ENCODE measurements around the gene TRPM3.

TRPM3 gene

DNA sequence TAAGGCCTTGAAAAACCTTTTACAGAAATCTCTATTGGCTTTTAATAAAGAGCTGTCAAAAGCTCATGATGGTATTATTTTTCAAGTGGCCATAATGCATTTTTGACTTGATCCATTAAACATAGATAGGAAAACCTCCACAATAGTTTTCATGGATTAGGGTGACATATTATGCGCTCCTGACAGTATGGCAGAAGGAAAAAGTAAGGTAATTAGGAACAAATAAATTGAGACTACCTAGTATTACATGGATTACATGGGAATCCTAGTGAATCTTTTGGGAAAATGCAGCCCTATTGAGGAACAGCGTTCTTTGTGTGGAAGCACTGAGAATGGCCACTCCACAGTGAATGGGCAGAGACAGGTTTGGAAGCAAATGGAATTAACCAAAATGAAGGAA is 171.2 kb downstream of the TRPM3 start:
- no peak for DNase-seq (ENCODE audit: low read depth in 2 of 2, low spot score in 1 of 2)

DNA sequence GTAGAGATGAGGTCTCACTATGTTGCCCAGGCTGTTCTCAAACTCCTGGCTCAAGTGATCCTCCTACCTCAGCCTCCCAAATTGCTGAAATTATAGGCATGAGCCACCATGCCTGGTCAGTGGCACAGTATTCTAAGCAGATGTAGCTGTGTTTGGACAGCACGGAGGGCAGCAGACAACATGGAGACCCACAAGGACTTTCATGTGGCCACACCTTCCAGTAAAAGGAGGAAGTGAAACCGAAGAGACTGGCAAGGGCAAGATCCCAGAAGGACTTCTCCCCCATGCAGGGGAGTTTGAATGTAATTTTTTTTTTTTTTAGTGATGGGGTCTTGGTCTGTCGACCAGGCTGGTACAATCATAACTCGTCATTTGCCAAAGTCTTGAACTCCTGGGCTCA is 172.2 kb downstream of the TRPM3 start:
- no peak for DNase-seq (ENCODE audit: low read depth in 2 of 2, low spot score in 1 of 2)

DNA sequence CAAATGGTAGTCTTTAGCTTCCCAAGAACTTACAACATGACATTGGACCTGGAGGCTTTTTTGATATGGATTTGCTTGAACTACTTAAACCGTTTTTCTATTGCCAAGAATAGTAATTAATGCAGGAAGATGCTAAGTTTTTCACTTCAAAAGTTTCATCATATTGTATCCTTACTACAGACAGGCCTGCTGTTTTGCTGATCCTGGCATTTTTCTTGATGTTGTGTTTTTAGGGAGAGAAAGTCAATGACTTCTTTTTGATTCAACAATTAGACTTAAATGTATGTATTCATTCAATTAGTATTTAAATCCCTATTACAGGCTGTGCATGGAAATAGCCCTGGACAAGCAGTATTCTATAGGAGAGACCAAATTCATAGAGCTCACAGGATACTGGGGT is 172.7 kb downstream of the TRPM3 start:
- DNase-seq (ENCODE audit: low read depth in 2 of 2, low spot score in 1 of 2) = no peak

DNA sequence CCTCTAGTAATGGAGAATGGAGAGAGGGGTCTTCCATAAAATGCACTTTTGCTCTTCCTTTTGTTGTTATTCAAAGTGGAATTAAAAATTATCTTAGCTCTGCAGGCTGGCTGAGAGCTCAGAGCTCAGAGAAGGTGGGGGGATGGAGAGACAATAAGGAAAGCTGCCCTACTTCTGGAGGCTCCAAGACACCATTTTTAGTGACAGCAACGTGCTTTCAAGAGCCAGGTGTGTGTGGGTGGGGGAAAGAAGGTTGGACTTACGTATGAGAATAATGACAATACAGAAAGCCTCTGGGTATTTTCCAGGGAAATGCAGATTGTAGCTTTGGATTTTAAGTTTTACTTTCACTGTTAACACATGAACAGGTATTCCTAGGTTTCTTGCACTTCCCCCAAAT is 173.9 kb downstream of the TRPM3 start:
- DNase-seq (ENCODE audit: low read depth in 2 of 2, low spot score in 1 of 2) = no peak

DNA sequence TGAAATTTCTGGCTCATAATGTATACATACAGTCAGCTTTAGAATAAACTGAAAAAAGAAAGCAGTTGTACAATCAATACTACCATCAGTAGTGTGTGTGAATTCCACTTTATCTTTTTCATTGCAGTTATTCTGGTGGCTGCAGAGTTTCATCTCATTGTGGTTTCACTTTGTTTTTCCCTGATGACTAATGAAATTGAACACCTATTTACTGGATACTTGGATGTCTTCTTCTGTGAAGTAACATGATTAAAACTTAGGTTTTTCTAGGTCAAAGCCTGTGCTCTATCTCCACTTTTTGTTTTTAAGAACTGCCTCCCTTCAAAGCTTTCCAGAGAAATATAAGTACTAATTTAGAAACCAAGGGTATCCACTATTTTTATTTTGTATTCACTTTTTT is 174.3 kb downstream of the TRPM3 start:
- no peak for DNase-seq (ENCODE audit: low read depth in 2 of 2, low spot score in 1 of 2)

DNA sequence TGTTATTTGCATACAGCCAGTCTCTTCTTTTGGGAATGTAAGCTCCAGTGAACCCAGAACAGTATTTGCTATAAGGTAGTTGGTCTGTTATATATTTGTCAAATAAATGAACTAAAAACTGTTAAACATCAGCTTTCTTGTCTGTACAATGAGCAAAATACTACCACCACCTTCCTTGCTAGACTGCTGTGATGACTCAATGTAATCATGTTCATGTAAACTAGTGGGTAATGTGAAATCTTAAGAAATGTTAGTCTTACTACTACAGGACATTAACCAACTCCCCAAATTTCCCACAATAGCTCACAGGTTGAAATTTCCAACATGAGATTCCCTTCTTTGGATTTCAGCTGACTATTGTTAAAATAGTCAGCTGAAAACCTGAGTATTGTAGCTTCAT is 176.1 kb downstream of the TRPM3 start:
- no peak for DNase-seq (ENCODE audit: low read depth in 2 of 2, low spot score in 1 of 2)

DNA sequence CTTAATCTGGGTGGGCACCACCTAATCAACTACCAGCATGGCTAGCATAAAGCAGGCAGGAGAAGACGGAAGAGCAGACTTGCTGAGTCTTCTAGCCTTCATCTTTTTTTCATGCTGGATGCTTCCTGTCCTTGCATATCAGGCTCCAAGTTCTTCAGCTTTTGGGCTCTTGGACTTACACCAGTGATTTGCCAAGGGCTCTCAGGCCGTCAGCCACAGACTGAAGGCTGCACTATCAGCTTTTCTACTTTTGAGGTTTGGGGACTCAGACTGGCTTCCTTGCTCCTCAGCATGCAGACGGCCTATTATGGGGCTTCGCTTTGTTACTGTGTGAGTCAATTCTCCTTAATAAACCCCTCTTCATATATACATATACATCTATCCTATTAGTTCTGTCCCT is 180.2 kb downstream of the TRPM3 start:
- DNase-seq (ENCODE audit: low read depth in 2 of 2, low spot score in 1 of 2) = no peak

DNA sequence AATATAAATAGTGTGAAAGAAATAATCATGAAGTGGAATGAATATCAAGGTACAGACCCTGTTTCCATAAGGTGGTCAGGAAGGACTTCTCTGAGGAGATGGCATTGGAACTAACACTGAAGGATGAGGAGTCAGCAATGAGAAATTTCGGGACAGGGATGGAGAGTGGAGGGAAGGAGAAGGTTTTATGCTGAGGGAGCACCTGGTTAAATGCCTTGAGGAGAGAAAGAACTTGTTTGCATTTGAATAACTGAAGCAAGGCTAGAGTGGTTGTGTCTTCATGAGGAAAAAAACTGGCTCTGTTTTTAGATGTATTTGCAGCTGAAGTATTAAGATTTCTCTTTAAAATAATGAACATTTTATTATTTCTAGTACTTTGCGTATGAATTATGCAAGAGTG is 180.8 kb downstream of the TRPM3 start:
- no peak for DNase-seq (ENCODE audit: low read depth in 2 of 2, low spot score in 1 of 2)

DNA sequence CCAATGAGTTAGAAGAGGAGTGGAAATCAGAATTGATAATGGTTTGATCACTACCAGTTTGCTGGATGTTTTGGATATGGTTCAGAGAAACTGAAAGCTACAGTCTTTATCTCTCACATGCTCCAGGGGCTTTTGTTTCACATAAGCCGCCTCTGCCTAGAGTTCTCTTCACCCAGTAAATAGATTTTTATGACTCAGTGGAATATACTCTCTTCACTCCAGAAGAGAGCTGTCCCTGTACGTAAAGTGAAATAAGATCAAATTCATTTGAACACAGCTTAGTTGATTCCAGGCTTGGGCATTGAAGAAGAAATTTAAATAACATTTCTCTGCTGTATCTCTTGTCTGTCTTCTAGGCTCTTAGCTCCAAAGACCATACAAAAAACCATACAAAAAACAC is 184.9 kb downstream of the TRPM3 start:
- no peak for DNase-seq (ENCODE audit: low read depth in 2 of 2, low spot score in 1 of 2)

DNA sequence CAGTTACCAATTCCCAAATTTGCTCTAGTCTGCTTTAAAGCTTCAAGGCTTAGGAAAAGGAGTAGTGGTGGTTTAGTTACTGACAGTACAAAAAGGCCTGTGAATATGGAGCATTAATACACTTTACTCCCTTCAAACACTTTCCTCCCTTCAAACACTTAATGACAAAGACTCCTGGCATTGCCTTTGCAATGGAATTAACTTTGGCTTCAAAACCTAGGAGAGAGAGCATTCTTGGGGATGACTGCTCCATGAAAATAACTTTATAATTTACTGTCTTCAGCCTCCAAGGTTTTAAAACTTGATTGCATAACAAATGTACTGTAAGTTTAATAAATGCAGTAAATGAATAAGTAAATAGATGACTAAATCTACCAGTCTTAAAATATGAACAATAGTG is 185.6 kb downstream of the TRPM3 start:
- no peak for DNase-seq (ENCODE audit: low read depth in 2 of 2, low spot score in 1 of 2)

DNA sequence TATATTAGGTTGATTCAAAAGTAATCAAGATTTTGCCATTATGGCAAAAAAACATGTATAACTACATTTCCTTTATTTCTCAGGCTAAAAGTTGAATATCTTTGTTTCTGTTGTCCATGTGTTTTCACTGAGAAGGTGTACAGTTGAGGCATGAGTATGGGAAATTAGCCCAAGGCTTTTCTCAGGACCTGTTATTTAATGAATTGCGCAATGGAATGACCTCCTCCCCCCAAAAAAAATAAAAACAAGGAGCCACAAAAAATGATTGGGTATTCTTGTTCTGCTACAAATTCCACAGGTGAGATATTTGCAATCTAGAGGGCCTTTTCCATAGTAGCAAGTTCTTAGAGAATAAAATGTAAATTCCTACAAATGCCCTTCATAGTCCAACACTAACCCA is 186.8 kb downstream of the TRPM3 start:
- no peak for DNase-seq (ENCODE audit: low read depth in 2 of 2, low spot score in 1 of 2)

DNA sequence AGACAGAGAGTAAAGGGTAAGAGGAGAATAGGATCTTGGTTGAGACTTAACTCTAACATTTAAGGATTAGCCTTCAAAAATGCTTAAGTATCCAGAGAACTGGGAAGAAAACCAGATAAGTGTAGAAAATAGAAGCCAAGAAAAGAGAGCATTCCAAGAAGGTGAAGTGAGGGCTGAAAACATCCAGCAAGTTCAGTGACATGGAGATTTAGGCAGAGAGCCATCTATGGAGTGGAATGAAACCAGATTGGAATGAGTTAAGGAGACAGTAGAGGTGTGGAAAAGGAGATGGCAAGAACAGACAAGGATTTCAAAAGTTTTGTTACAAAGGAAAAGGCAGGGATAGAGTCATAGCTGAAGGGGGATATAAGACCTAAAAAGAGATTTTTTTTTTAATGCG is 188.1 kb downstream of the TRPM3 start:
- DNase-seq (ENCODE audit: low read depth in 2 of 2, low spot score in 1 of 2) = no peak

DNA sequence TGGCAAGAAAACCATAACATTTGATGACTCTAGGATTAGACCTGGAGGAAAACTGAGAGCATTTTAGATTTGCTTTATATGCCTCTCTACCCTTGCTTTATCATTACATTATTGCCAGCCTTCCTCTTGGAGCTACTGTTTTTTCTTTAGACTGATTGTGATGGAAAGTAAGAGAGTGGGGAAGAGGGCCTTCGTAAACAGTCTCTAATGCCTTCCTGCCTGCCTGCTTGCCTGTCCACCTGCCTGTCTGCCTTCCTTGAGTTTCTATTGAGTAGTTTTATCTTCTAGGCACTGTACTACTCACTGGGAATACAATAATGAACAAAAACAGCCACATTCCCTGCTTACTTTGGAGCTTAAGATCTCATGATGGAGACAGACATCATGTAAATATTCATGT is 189.3 kb downstream of the TRPM3 start:
- DNase-seq (ENCODE audit: low read depth in 2 of 2, low spot score in 1 of 2) = no peak

DNA sequence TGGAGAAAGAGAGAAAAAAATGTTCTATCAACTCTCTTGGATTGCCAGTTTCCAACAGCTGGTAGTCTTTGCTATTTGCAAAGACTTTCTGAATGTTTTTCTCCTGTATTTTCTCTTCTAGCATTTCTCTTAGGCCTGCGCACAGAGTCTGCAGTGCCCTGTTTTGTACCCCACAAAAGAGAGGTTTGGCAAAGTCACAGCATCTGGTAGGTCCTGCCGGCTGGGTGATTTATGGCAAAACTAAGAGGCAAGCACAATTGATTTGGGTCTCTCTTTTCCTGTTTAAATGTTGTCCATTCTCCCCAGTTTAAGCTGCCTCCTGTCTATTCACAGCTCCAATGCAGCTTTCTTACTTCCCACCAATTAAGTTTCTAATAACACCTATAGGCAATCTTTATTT is 193.9 kb downstream of the TRPM3 start:
- DNase-seq (ENCODE audit: low read depth in 2 of 2, low spot score in 1 of 2) = no peak

DNA sequence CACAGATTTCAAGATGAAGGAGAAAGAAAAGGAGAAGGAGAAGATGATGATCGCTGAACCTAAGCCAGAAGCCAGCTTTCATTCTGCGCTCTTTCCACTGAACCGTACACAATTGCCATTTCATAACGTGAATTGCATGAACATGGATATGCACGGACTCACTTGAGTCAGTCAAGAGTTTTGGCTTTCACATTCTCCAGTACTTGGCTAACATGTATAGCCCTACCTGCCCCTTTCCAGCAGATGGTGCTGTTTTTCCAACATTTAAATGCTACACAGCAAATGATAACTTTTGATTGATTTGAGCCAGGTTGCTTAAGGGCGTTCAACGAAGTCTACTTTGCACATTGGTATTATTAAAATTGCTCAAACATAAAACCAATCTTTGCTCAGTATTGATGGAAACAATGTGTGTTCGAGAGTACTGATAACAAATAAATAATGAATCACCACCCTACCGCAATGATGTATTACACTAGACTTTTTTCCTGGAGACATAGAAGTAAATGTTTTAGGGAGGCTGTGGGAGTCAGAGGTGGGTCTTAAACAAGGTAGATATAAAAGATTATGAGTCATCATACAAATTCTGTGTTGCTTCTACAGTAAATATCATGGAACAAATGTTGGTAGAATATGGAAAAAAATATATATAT is 196.4 kb downstream of the TRPM3 start:
- DNase-seq (ENCODE audit: low read depth in 2 of 2, low spot score in 1 of 2) = no peak

DNA sequence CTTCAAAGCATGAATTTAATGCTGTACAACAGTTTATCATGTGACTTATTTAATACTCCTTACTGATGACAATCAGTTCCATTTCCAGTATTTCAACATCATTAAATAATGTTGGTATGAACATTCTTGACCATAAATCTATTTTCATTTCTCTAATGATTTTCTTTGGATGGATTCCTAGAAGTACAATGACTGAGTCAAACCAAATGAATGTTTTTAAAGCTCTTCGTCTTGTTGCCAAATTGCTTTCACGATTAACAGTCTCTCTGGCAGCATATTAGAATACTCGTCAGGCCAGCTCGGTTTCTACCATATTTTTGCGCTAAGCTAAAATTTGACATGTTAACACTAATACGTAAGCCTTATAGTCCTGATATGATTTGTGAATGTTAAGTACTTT is 197.0 kb downstream of the TRPM3 start:
- DNase-seq (ENCODE audit: low read depth in 2 of 2, low spot score in 1 of 2) = no peak

DNA sequence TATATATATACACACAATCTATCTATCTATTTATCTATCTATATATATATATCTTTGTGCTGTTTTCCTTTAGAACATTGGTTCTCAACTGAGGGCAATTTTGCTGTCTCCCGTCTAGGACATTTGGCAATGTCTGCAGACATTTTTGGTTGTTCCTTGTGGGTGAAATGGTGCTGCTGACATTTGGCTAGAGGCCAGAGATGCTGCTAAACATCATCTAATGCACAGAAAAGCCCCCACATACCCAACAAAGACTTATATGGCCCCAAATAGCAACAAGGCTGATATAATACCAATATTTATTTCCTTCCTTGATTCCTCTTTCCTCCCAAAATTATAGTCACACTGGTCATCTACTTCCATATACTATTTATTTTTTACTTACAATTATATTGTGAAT is 197.5 kb downstream of the TRPM3 start:
- no peak for DNase-seq (ENCODE audit: low read depth in 2 of 2, low spot score in 1 of 2)

DNA sequence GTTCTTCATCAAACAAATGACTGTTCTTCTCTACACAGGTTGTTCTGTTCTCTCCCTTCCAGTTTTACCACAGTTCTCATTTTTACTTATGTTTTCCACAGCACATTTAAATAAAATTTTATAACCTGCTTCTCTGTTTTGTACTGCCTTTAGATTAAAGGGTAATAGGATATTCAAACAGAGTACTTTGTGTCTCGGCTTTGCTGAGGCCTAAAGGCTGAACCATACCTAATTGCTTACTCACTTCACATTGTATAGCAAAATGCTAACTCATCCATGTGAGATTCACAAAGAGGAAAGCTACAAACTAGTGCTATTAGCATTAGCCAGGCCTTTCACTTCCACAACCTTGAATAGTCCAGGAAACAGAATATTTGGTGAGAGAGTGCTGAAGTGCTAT is 200.3 kb downstream of the TRPM3 start:
- DNase-seq (ENCODE audit: low read depth in 2 of 2, low spot score in 1 of 2) = no peak

DNA sequence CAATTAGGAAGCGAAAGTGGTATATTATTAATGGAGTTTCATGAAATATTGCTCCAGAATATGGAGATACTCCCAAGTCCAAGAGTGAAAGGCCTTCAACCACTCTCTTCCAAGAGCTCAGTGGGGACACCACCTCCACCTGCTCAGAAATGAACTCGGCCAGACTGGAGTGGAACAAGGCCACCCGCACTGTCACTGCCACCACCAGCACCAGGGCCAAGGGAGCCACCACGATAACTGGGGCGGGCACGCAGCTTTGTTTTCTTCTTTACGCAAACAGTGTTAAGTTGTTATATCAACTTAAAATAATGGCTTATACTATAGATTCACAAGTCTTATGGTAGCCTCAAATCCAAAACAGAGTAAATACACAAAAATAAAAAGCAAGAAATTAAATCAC is 204.1 kb downstream of the TRPM3 start:
- DNase-seq (ENCODE audit: low read depth in 2 of 2, low spot score in 1 of 2) = no peak

DNA sequence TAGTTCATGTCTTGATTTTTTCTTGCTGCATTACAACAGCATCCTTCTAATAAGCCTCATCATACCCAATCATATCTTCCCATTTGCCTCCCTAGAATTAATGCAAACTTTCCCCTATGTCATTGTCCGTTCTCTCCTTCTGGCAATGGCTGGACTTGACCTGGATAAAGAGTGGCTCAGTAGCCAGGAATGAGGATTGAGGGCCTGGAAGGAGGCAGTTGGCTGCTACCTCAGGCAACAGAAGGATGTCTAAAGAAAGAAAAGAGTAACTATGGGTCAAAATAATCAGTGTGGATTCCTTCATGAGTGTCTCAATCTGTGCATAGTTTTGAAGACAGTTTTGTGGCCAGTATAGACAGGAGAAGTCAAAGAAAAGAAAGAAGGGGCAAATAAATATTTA is 209.6 kb downstream of the TRPM3 start:
- no peak for DNase-seq (ENCODE audit: low read depth in 2 of 2, low spot score in 1 of 2)

DNA sequence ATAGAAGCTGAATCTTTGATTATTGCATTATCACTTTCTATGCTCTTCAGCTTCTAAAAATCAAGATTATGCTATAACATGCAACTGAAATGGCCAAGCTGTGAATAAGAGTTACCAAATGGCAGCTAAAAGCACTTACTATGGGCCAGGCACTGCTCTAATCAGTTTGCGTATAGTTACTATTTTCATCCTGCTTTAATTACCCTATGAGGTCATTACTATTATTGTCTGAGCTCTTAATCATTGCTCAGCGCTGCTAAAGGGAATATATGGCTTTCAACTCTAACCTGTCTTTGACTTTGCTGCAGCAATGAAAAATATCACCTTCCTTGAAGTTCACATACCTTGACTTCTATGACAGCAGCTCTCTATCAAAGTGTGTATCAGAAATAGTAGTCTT is 210.8 kb downstream of the TRPM3 start:
- no peak for DNase-seq (ENCODE audit: low read depth in 2 of 2, low spot score in 1 of 2)

DNA sequence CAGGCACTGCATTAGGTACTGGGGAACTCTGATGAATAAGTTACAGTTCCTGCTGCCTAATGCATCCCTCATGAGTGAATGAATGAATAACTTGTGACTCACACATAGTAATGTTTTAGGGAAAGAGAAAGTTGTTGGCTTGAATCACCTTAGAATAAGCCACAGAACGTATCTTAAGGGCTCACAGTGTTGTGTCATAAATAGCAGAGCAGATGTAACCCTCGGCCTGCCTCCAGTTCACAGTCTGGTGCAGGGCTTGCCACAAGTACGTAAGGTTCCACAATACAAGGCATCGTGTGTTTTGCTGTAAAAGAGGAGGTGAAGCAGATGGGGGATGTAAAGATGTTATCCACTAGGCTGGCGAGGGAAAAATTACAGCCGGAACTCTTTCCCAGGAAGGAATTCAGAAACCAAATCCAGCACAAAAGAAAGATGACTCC is 218.7 kb downstream of the TRPM3 start:
- no peak for DNase-seq (ENCODE audit: low read depth in 2 of 2, low spot score in 1 of 2)

DNA sequence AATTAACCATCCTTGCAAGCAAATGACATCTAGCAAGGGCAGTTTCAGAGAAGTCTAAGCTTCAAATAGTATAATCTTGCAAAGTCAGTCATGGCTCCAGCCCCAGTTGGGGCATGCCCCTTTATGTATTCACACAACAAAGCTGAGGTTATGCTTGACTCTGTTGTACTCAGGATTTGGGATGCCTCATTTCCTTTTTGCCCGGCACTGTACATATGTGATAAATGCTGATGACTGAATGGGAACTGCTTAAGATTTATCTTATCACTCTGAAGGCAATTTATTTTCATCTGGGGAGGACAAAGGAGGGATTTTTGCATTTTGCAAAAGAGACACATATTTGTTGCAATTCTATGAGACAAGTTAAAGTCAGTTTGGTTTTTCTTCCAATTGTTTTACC is 219.2 kb downstream of the TRPM3 start:
- DNase-seq (ENCODE audit: low read depth in 2 of 2, low spot score in 1 of 2) = no peak

DNA sequence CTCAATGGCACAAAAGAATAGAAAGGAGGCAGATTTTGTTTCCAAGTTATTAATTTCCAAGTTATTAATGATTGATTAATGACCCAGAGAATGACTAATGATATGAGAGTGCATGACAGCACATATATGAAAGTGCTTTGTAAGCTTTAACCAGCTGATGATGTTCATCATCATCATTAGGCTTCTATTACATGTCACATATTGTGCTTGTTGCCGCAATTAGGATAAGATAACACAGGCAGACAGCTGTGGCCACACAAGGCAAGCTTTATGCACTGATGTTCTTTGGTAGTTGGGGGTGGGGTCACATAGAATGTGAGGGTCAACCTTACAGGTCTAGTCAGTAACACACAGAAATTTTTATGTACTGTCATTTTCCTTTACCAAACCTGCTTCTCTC is 219.7 kb downstream of the TRPM3 start:
- DNase-seq (ENCODE audit: low read depth in 2 of 2, low spot score in 1 of 2) = no peak
